GM12878 (cell line): Measurements from ENCODE around the gene IQGAP2. TPM values are rescaled to one million over a fixed set of nuclear protein-coding genes. Genes with fewer than 3 reads are reported as not detected.

Source experiments
- ATAC-seq: fragments of 200-7000 bp; cut with Tn5 transposase; 3 replicates; pipeline ENCODE4 v1.9.1; 2020; ENCODE audit warnings: mild to moderate bottlenecking, moderate library complexity
- BruUV-seq: library from RNA; stranded (reverse); fragments of 400-500 nt; replicated peaks from 2 replicates; lab custom pipeline; 2021; lab: Mats Ljungman, UMichigan
- CTCF ChIA-PET: fragments of 300-600 bp; sonication (Branson Sonifier 250); formaldehyde crosslinking; extraction: SDS; loops from one replicate; lab custom pipeline; 2021; ENCODE audit warnings: inconsistent platforms; lab: Yijun Ruan, JAX
- POLR2A ChIA-PET: fragments of 350-600 bp; formaldehyde crosslinking; extraction: SDS; loops from one replicate; lab custom pipeline; 2021; ENCODE audit warnings: inconsistent platforms; lab: Charles Lee
- RAD21 ChIA-PET: fragments of 300-600 bp; sonication (Branson Sonifier 250); formaldehyde crosslinking; loops from one replicate; lab custom pipeline; 2023; ENCODE audit warnings: antibody characterized with exemption; ENCODE audit not compliant: unreplicated experiment; lab: Charles Lee
- SMC1A ChIA-PET: fragments of 300-600 bp; sonication (Branson Sonifier 250); formaldehyde crosslinking; loops from one replicate; lab custom pipeline; 2023; ENCODE audit not compliant: unreplicated experiment, uncharacterized antibody; lab: Charles Lee
- DNase-seq: peaks from one replicate; pipeline ENCODE4 v3.0.0-alpha.2; 2011; ENCODE audit warnings: low read depth, low spot score
- FAIRE-seq: peaks from 3 replicates; lab custom pipeline; 2011; peaks lifted over from hg19 to GRCh38; lab: Jason Lieb, UNC
- H2AFZ ChIP-seq: 2 replicates; pipeline ENCODE4 v1.6.0; 2011; ENCODE audit warnings: low read depth, low read length, control low read depth; ENCODE audit not compliant: control insufficient read depth
- H3K27ac ChIP-seq: 2 replicates; pipeline ENCODE4 v1.5.1; 2011; ENCODE audit warnings: control low read depth; ENCODE audit not compliant: control insufficient read depth, insufficient read depth
- H3K27me3 ChIP-seq, 2 experiments: replicated peaks in 1 of 2; 2 replicates each; pipeline versions ENCODE4 v1.6.0 to v1.6.1; 2011; ENCODE audit warnings: low read length in 1 of 2; ENCODE audit not compliant: control insufficient read depth in 2 of 2, insufficient read depth in 2 of 2
- H3K36me3 ChIP-seq, 2 experiments: 2 replicates each; pipeline ENCODE4 v1.5.1; 2011; ENCODE audit warnings: low read length in 1 of 2; ENCODE audit not compliant: control insufficient read depth in 2 of 2, insufficient read depth in 2 of 2
- H3K4me1 ChIP-seq: 2 replicates; pipeline ENCODE4 v1.6.1; 2011; ENCODE audit warnings: mild to moderate bottlenecking, low read length, moderate library complexity, mixed read lengths; ENCODE audit not compliant: control insufficient read depth, insufficient read depth
- H3K4me2 ChIP-seq: 2 replicates; pipeline ENCODE4 v1.6.0; 2011; ENCODE audit warnings: control low read depth; ENCODE audit not compliant: control insufficient read depth, insufficient read depth
- H3K4me3 ChIP-seq: fragments of 200-600 bp; sonication (generic); 2 replicates; pipeline ENCODE4 v1.5.1; 2016
- H3K79me2 ChIP-seq: 2 replicates; pipeline ENCODE4 v1.6.0; 2011; ENCODE audit warnings: low read length; ENCODE audit not compliant: control insufficient read depth, insufficient read depth
- H3K9ac ChIP-seq: 2 replicates; pipeline ENCODE4 v1.8.0; 2011; ENCODE audit warnings: low read length, control low read depth, mixed read lengths; ENCODE audit not compliant: control insufficient read depth, insufficient read depth
- H3K9me3 ChIP-seq: replicated peaks from 3 replicates; pipeline ENCODE4 v1.5.1; 2011; ENCODE audit warnings: mild to moderate bottlenecking, low read length; ENCODE audit not compliant: control insufficient read depth, insufficient read depth
- H4K20me1 ChIP-seq: 2 replicates; pipeline ENCODE4 v1.6.0; 2011; ENCODE audit not compliant: control insufficient read depth, insufficient read depth
- EZH2 ChIP-seq: IDR thresholded peaks from 2 replicates; pipeline ENCODE4 v1.6.1; 2012; ENCODE audit warnings: low read depth, mild to moderate bottlenecking, control low read depth, inconsistent platforms, low read length, borderline replicate concordance; ENCODE audit not compliant: control insufficient read depth
- HCFC1 ChIP-seq: fragments of 150-350 bp; IDR thresholded peaks from 2 replicates; pipeline ENCODE4 v1.6.1; 2014; ENCODE audit warnings: low read length
- JUND ChIP-seq: IDR thresholded peaks from 2 replicates; pipeline ENCODE4 v1.6.1; 2012; ENCODE audit warnings: low read depth, mild to moderate bottlenecking, low read length, improper control_type of control experiment, moderate library complexity
- NR2C1 ChIP-seq: fragments of 450-650 bp; IDR thresholded peaks from 2 replicates; pipeline ENCODE4 v1.6.1; 2017; ENCODE audit warnings: antibody characterized with exemption, mild to moderate bottlenecking, moderate library complexity
- PAX5 ChIP-seq: IDR thresholded peaks from 2 replicates; pipeline ENCODE4 v1.6.1; 2011; ENCODE audit warnings: low read depth, low read length, borderline replicate concordance
- SIX5 ChIP-seq: IDR thresholded peaks from 2 replicates; pipeline ENCODE4 v1.6.1; 2011; ENCODE audit warnings: mild to moderate bottlenecking, low read depth, low read length, moderate library complexity; ENCODE audit not compliant: severe bottlenecking
- TBL1XR1 ChIP-seq: IDR thresholded peaks from 2 replicates; pipeline ENCODE4 v1.6.1; 2012; ENCODE audit warnings: low read depth, low read length, improper control_type of control experiment
- TCF12 ChIP-seq: IDR thresholded peaks from 2 replicates; pipeline ENCODE4 v1.6.1; 2011; ENCODE audit warnings: low read depth, mild to moderate bottlenecking, low read length
- WRNIP1 ChIP-seq: IDR thresholded peaks from 2 replicates; pipeline ENCODE4 v1.6.1; 2011; ENCODE audit warnings: low read depth, low read length, improper control_type of control experiment, borderline replicate concordance
- ZNF274 ChIP-seq: IDR thresholded peaks from one replicate; pipeline ENCODE4 v1.8.0; 2011; ENCODE audit not compliant: insufficient read length, insufficient read depth
- WGBS: methylation state at CpG from one replicate; pipeline ENCODE4 v1.1.6; 2016; ENCODE audit warnings: low lambda C conversion rate; ENCODE audit not compliant: insufficient replicate concordance, insufficient coverage; ENCODE audit errors: missing lambda C conversion rate; 5-methylcytosine and 5-hydroxymethylcytosine counted together
- in situ Hi-C: fragments of 300-500 bp; cut with MboI; formaldehyde crosslinking; loops from 9 replicates; pipeline ENCODE4 v1.14.3; 2018; ENCODE audit warnings: mixed read lengths
- intact Hi-C: fragments of 100-400 bp; cut with micrococcal nuclease; formaldehyde crosslinking; loops from one replicate; pipeline ENCODE4 v1.14.2; 2022; ENCODE audit not compliant: unreplicated experiment
- polyA plus RNA-seq, 11 experiments: library from polyadenylated mRNA; depleted of rRNA in 4 of 11; unstranded in 6 of 11; stranded (reverse) in 5 of 11; fragments of >200 nt; fragmentation: Nextera tagmentation in 4 of 11; fragmentation: Illumina TruSeq in 1 of 11; extraction: Ambion mirVana in 4 of 11; extraction: Trizol in 1 of 11; gene quantifications; 1 replicate in 1 of 11; 2 replicates in 10 of 11; pipeline versions ENCODE4 v1.2.1 to v1.2.3, GENCODE V29; 2011 to 2016; ENCODE audit warnings: inconsistent platforms in 2 of 11, missing spikeins in 2 of 11, low read depth in 1 of 11
- total RNA-seq, 4 experiments: library from RNA; depleted of rRNA in 3 of 4; stranded (reverse); fragments of >200 nt in 3 of 4; fragmentation: Illumina TruSeq in 1 of 4; extraction: Trizol in 1 of 4; gene quantifications; 2 replicates each; pipeline versions ENCODE4 v1.2.1 to v1.2.3, GENCODE V29; 2013 to 2021
- TF ChIP-seq, protein P1 (sequence below): IDR thresholded peaks from 2 replicates; pipeline ENCODE4 v1.6.1; 2012; ENCODE audit warnings: mild to moderate bottlenecking, low read depth, low read length
- TF ChIP-seq, protein P2 (sequence below): IDR thresholded peaks from 2 replicates; pipeline ENCODE4 v1.6.1; 2012; ENCODE audit warnings: improper control_type of control experiment, low read depth, low read length; ENCODE audit not compliant: insufficient replicate concordance
- TF ChIP-seq, protein P3 (sequence below): fragments of 450-650 bp; IDR thresholded peaks from 2 replicates; pipeline ENCODE4 v1.6.1; 2018; ENCODE audit warnings: mild to moderate bottlenecking, low read depth, moderate library complexity; ENCODE audit not compliant: partially characterized antibody

IQGAP2 gene
- total and polyA plus RNA-seq, 10 of the 15 experiments (the other 5 are each of a cell fraction or from before 2014, with no cell fraction given): 14.5 to 41.4 (median 21.8) TPM

DNA sequence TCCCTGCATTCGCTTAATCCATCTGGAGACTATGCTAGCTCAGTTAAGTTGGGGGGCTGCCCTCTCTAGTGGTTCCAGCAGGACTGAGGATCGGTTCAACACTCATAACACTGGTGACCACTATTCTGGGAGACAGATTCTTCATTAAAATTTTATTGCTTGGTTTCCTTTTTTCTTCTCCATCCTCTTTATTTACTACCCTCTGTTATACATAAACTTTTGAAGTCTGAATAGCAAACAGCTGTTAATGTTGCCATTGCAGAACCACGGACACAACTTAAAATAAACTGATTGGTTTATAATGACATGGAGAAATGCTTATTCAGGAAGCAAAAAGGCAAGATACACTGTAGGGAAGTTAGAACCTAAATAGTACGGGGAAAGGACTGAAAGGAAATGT, 22.1 kb downstream of the IQGAP2 start:
- no peaks in the 10 kb centered on the region; the same call in 1 of the 2 replicates for H3K79me2 ChIP-seq
- intact Hi-C loops (no loop called here), in situ Hi-C loops (no loop called here)
- H2AFZ ChIP-seq: no peak overlapping the region
- SMC1A ChIA-PET: no interaction called here
- H3K27ac ChIP-seq: no peak overlapping the region
- no peak for FAIRE-seq
- POLR2A ChIA-PET: interaction anchor here (0.6 kb wide), 1 partner anchor 83 kb away, joined by 3 read pairs; no protein-coding TSS in a partner anchor
- CTCF ChIA-PET: no interaction called here
- no peaks in the 10 kb centered on the region for H3K36me3 ChIP-seq
- no peaks in the 10 kb centered on the region for H3K4me1 ChIP-seq
- DNase-seq: no peak
- no TSS peak for BruUV-seq
- H4K20me1 ChIP-seq: no peaks in the 10 kb centered on the region
- no peak for ATAC-seq
- no peak overlapping the region for H3K4me3 ChIP-seq
- H3K27me3 ChIP-seq: no peaks in the 10 kb centered on the region
- WGBS: 33% methylated on average over 4 of the region's 4 CpGs
- no peaks in the 10 kb centered on the region for H3K9me3 ChIP-seq
- RAD21 ChIA-PET: no interaction called here
- no peak overlapping the region for H3K4me2 ChIP-seq
- H3K9ac ChIP-seq: no peak overlapping the region
- TF ChIP-seq NR2C1 (no peak), TCF12 (no peak), HCFC1 (no peak), JUND (no peak), SIX5 (no peak), EZH2 (no peak), WRNIP1 (no peak), ZNF274 (no peak), TBL1XR1 (no peak), PAX5 (no peak)
- TF ChIP-seq, protein P1, sequence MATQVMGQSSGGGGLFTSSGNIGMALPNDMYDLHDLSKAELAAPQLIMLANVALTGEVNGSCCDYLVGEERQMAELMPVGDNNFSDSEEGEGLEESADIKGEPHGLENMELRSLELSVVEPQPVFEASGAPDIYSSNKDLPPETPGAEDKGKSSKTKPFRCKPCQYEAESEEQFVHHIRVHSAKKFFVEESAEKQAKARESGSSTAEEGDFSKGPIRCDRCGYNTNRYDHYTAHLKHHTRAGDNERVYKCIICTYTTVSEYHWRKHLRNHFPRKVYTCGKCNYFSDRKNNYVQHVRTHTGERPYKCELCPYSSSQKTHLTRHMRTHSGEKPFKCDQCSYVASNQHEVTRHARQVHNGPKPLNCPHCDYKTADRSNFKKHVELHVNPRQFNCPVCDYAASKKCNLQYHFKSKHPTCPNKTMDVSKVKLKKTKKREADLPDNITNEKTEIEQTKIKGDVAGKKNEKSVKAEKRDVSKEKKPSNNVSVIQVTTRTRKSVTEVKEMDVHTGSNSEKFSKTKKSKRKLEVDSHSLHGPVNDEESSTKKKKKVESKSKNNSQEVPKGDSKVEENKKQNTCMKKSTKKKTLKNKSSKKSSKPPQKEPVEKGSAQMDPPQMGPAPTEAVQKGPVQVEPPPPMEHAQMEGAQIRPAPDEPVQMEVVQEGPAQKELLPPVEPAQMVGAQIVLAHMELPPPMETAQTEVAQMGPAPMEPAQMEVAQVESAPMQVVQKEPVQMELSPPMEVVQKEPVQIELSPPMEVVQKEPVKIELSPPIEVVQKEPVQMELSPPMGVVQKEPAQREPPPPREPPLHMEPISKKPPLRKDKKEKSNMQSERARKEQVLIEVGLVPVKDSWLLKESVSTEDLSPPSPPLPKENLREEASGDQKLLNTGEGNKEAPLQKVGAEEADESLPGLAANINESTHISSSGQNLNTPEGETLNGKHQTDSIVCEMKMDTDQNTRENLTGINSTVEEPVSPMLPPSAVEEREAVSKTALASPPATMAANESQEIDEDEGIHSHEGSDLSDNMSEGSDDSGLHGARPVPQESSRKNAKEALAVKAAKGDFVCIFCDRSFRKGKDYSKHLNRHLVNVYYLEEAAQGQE: no peak
- TF ChIP-seq, protein P2, sequence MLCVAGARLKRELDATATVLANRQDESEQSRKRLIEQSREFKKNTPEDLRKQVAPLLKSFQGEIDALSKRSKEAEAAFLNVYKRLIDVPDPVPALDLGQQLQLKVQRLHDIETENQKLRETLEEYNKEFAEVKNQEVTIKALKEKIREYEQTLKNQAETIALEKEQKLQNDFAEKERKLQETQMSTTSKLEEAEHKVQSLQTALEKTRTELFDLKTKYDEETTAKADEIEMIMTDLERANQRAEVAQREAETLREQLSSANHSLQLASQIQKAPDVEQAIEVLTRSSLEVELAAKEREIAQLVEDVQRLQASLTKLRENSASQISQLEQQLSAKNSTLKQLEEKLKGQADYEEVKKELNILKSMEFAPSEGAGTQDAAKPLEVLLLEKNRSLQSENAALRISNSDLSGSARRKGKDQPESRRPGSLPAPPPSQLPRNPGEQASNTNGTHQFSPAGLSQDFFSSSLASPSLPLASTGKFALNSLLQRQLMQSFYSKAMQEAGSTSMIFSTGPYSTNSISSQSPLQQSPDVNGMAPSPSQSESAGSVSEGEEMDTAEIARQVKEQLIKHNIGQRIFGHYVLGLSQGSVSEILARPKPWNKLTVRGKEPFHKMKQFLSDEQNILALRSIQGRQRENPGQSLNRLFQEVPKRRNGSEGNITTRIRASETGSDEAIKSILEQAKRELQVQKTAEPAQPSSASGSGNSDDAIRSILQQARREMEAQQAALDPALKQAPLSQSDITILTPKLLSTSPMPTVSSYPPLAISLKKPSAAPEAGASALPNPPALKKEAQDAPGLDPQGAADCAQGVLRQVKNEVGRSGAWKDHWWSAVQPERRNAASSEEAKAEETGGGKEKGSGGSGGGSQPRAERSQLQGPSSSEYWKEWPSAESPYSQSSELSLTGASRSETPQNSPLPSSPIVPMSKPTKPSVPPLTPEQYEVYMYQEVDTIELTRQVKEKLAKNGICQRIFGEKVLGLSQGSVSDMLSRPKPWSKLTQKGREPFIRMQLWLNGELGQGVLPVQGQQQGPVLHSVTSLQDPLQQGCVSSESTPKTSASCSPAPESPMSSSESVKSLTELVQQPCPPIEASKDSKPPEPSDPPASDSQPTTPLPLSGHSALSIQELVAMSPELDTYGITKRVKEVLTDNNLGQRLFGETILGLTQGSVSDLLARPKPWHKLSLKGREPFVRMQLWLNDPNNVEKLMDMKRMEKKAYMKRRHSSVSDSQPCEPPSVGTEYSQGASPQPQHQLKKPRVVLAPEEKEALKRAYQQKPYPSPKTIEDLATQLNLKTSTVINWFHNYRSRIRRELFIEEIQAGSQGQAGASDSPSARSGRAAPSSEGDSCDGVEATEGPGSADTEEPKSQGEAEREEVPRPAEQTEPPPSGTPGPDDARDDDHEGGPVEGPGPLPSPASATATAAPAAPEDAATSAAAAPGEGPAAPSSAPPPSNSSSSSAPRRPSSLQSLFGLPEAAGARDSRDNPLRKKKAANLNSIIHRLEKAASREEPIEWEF: no peak
- TF ChIP-seq, protein P3, sequence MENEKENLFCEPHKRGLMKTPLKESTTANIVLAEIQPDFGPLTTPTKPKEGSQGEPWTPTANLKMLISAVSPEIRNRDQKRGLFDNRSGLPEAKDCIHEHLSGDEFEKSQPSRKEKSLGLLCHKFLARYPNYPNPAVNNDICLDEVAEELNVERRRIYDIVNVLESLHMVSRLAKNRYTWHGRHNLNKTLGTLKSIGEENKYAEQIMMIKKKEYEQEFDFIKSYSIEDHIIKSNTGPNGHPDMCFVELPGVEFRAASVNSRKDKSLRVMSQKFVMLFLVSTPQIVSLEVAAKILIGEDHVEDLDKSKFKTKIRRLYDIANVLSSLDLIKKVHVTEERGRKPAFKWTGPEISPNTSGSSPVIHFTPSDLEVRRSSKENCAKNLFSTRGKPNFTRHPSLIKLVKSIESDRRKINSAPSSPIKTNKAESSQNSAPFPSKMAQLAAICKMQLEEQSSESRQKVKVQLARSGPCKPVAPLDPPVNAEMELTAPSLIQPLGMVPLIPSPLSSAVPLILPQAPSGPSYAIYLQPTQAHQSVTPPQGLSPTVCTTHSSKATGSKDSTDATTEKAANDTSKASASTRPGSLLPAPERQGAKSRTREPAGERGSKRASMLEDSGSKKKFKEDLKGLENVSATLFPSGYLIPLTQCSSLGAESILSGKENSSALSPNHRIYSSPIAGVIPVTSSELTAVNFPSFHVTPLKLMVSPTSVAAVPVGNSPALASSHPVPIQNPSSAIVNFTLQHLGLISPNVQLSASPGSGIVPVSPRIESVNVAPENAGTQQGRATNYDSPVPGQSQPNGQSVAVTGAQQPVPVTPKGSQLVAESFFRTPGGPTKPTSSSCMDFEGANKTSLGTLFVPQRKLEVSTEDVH: no peak
